NK-92 treated with Interleukin-12 subunit alpha and Interleukin-12 subunit beta, amount 100 ng/mL, for 24 hours (cell line): ENCODE measurements around the gene MAML2.
A peak's percentile ranks its signal among the peaks of the same experiment; 100 is the strongest.

Experiments
- DNase-seq: peaks from one replicate; lab custom pipeline; 2025; lab: John Stamatoyannopoulos, UW

The MAML2 gene

DNA sequence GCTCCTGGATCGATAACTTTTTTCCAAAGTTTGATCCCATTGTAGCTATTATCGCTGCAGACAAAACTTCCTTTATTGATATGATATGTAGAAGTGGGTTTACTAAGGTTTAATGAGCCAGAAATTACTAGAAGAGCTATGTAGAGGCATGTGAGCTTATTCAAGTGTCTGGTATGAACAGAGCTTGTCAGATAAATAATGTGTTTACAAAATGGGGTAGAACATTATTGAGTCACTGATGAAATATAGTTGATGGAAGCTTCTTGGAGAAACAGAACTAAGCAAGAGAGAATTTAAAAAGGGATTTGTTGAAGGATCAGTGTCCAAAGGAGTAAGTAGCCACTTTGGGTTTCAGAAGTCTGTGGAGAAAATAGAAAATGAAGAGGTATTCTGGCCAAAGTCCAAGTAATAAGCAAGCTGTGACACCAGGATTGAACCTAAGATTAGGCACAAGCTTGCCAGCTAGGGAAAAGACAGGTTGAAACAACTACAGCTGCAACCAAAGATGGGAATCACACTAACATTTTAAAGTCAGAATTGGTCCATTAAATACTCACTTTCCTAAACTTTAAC, 104.3 kb downstream of the MAML2 start:
- no peak for DNase-seq

DNA sequence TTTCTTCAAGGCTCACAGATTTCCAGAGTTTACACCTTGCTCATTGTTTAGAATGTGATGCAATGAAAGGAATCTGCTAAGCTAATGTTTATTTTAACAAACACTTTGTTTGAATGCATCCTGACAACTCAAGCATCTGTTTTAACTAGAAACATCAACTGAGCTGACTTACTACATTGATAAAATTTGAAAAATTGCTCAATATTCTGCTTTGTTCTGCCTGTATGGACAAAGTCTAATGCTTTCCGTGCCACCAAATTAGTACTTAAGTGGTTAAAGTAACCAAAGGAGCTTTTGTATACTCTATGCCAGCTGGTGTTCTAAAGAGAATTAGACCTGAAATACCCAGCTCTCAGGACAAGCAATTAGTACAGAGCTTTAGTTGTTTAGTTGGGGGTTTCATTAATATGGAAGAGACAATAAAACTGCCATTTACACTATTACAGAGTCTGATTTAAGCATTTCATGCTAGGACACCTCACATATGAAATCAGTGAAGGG, 105.2 kb downstream of the MAML2 start:
- DNase-seq, result no peak

DNA sequence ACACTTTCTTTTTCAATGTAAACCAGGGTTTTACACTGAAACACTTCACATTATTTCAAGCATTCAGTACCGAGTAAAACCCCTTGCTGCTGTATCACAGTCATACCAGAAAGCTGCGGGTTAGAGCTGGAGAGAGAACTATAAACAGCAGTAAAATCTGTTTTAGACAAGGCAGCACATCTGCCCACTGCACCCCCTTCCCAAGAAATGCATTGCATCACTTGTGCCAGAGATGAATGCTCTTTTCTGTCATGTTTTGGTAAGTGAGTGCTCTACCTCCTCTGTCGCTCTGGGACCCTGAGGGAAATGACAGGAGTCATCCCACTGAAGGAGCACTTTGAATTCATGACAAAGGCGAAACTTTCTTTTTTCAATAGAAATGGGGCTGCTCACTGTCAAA, 107.2 kb downstream of the MAML2 start:
- DNase-seq, result no peak

GRCh38 chr11:96234866-96235441, 108.0 kb downstream of the MAML2 start:
- no peak for DNase-seq

DNA sequence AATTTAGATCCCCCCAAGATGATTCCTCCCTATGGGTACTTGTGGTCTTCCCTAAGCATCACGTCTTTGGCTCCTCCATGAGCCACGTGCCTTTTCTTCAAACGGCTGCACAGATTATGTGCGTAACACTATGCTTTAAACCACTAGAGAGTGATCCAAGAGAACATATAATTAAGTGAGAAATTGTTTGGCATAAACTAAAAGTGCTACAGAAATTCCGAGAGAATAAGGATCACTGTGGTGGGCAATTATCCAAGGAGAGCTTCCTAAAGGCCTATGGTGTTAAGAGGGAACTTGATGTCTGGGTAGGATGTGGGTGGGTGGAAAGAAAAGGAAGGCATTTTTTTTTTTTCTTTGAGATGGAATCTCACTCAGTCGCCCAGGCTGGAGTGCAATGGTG, 110.9 kb downstream of the MAML2 start:
- DNase-seq, result no peak

GRCh38 chr11:96230686-96231085, 112.3 kb downstream of the MAML2 start:
- no peak for DNase-seq

- no peak for DNase-seq
Measured at GRCh38 chr11:96229354-96229977, 113.5 kb downstream of the MAML2 start.

GRCh38 chr11:96228910-96229309, 114.1 kb downstream of the MAML2 start:
- DNase-seq, result no peak

DNA sequence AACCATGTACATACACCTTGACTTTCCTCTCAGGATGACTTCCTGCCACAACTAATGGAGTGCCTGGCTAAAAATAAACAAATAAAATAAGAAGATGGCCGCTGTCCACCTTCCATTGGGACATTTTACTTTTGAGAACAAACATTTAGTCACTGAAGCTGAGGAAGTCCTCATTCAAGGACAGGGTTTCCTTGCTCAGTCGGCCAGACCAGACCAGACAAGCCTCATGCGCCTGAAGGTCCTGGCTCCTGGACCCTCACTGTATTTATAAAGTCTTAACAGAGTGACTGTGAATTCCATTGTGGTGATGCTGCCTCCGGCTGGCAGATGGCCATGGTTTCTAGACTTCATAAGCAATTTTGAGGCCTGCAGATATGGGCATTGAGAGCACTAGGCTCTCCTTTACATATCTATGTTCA, 114.5 kb downstream of the MAML2 start:
- no peak for DNase-seq

DNA sequence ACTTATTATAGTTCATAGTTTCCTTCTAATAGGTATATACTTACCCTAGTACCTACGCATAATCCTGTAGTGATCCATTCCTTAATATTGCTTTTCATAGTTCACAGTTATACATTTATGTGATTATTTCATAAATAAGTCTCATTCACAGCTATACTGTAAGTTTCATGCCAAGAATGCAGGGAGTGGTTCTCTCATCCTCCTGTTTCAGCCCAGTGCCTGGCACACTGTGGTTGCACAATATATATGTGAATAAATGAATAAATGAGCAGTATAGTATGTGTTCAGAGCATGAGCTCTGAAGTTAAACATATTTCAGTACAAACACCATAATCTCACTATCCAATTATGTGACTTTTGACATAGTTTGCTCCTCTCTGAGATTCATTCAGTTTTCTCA, 115.8 kb downstream of the MAML2 start:
- DNase-seq, result no peak

DNA sequence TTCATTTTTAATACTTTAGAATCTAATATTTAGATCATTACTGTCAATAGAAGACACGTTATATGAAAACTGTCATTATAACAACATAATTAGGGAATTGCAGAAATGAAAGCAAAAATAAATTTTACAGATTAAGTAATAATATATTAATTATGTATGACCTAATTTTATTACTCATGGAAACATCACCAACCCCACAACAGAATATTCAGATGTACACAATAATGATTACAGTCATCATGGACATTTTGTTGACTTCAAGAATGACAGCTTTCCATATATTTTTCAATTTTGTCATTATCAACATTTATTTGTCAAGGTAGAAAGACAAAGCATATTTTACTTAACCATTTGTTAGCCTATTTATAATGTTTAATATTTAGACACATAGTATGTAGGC, 119.9 kb downstream of the MAML2 start:
- no peak for DNase-seq

DNA sequence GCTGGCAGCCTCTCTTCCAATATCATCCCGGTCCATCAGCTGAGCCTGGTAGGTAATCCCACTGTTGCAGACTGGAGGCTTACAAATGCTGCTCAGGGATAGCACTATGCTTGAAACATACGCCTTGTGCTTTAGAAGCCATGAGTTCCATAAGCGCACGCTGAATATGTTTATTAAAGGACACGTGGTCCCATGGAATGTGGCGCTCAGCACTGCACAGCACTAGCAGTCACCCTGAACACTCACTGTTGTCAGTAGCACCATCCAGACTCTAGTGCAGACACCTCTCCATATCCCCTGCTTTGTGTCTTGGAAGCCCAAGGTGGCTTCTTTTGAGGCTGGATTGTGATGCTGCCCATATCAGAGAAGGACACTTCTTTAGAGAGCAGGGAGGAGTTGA, 120.9 kb downstream of the MAML2 start:
- DNase-seq, result no peak

DNA sequence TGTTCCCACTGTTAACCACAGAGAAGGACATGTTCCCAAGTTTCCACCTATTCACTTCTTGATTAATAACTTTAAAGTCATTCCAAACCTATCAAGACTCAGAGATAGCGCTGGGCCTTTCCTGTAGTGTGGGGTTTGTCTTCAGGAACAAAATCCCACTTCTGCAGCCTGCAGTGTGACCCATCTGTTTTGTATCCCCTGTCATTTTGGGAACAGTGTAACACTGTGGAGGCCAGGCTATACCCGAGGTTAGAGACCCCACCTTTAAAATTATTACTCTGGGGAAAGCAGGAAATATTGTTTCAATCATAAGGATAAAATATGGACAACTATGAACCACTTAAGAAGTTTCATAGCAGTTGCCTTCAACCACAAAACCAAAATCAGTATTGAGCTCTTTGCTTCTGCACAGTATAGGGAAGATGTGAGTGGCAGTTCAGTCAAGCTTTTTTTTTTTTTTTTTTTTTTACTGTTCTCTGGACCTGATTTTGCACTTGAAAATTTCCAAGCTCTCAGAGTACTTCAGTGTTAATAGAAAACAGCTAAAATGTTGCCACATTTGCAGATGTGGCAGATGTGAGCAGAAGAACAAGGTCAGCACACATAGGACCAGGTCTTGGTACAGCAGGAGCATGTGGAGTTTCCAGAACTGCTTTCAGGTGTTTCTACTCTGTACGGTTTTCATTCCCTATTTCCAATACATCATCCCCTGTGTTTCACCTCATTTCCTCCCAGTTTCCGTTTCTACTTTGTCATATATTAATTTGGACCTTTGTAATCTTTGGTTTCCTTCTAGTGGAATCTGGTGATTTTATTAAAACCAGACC, 121.5 kb downstream of the MAML2 start:
- no peak for DNase-seq

DNA sequence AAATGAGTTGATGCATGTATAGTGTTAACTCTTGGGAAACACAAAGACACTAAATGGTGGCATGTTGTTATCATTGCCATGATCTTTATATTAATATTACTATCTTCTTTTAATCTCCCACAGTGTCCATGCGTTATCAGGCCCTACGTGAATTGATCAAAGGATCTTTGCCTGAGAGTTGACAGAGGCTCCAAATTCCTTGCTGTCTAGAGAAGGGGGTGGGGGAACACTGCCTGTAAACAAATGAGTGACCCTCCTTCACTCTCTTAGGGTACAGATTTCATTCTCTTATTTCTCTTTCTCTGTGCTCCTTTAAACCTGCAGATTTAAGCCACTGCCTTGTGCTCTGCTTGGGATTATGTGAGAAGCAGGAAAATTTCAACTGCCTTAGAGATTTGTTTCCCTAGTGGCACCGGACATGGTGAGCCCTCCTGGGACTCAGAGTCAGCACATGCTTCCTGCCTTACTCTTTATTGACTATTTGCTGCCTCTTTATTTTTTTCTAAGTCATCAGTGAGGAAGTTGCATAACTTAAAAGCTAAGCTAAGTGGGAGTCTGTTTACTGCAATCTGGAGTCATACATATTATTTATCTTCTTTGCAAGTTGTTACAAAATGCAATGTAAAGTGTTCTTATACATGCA, 122.9 kb downstream of the MAML2 start:
- DNase-seq, result no peak

GRCh38 chr11:96218901-96219300, 124.1 kb downstream of the MAML2 start:
- no peak for DNase-seq

DNA sequence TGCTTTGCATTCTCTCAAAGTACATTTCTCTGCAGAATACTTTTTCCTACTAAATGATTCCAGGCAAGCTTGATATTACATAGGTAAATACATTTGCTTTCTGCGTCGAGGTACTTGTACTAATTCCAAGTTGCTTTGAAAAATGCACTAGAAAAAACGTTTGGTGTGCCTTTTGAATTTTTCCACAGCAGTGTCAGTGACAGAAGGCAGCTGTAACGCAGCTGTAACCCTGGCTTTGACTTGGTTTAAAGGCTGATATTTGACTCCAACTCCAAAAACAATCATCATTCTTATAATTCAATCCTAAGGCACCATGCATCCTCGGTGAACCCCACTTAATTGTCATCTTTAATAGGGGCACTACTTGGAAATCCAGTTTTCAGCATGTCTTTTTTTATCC, 125.0 kb downstream of the MAML2 start:
- no peak for DNase-seq

- no peak for DNase-seq
Measured at GRCh38 chr11:96217206-96217605, 125.8 kb downstream of the MAML2 start.

- no peak for DNase-seq
Measured at GRCh38 chr11:96215826-96216225, 127.2 kb downstream of the MAML2 start.

DNA sequence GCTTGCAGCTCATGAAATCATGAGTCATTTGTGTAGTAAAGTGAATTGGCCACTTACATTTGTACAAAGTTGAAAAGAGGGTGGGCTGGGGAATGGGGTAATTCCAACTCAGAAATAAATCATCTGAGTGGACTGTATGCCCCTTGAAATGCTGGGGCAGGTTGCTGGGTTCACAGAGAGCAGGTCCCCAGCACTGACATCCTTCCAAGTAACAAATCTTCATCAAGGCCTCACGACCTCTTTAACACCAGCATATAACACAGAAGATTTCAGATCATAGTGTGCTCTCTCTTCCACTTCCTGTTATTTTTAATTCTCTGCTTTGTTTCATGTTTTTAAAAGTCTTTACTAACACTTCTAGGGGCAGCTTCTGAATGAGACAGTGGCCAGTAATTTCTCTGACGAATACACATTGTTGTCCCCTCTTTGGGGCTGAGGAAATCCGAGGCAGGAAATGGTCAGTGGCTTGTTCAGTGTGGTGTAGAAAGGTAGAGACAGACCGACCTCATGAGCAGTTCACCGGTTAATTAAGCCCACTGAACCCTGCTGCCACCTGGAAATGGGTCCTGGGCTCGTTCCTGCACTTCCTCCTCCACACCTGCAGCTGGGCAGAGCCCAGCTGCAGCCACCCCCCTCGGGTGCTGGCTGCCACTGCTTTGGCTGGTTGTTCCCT, 127.7 kb downstream of the MAML2 start:
- DNase-seq, result peak; percentile 28

DNA sequence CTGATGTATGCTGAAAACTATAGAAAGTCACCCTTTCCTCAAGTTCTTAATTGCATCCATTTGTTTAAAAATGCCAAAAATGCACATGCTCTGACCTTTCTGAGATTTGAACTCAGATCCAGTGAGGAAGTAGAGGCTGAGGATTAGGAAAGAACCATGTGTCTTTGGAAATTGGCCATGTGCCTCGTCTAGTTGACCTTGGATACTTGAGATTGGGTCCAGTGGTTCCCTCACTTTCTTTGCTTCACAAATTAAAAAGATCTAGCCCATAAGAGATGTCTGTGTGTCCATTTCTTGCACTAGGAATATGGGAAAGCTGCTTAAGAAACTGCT, 128.3 kb downstream of the MAML2 start:
- DNase-seq, result no peak

DNA sequence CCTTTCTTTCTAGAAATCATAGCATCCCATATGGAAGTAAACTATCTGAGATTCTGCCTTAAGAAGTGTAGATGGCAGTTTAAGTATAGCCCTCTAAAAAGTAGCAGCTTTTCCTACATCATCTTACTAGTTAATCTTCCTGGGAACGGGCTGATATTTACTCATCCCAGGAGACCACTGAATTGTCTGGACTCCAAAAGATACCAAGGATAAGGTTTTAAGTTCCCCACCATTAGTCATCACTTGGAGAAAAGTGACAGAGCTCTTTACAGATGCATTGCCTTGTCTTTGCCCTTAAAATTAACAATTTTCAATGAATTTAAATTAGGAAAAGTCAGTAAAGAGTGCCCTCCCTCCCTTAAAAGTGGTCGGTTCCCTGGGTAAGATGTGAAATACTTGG, 129.5 kb downstream of the MAML2 start:
- DNase-seq, result no peak

GRCh38 chr11:96211436-96211835, 131.6 kb downstream of the MAML2 start:
- no peak for DNase-seq
